Stimulated activated memory B cell treated with anti-CD40 and anti-IgM and Interleukin-4, amounts not matched to agents 10 μg/mL and 1 μg/mL and 100 μg/mL, for 72 hours (primary cell): ENCODE data around the gene ASPG.

Source experiments
- ATAC-seq: fragments of 150-1000 bp; cut with Tn5 transposase; 2 replicates; pipeline ENCODE4 v1.10.0; 2021
- H3K27ac Mint-ChIP-seq: one replicate; pipeline ENCODE4 v1.8.0; 2022; ENCODE audit warnings: mild to moderate bottlenecking, mixed read lengths
- H3K27me3 Mint-ChIP-seq: one replicate; pipeline ENCODE4 v1.8.0; 2022; ENCODE audit warnings: mixed read lengths
- H3K36me3 Mint-ChIP-seq: one replicate; pipeline ENCODE4 v1.8.0; 2022; ENCODE audit warnings: mixed read lengths
- H3K4me1 Mint-ChIP-seq: one replicate; pipeline ENCODE4 v1.8.0; 2022; ENCODE audit warnings: mixed read lengths
- H3K4me3 Mint-ChIP-seq: one replicate; pipeline ENCODE4 v1.8.0; 2022; ENCODE audit warnings: mild to moderate bottlenecking, moderate library complexity, mixed read lengths
- H3K9me3 Mint-ChIP-seq: one replicate; pipeline ENCODE4 v1.8.0; 2022; ENCODE audit warnings: mixed read lengths

ASPG gene

GRCh38 chr14:104105071-104105821, 19.7 kb downstream of the ASPG start:
- Mint-ChIP-seq H3K9me3 (no peaks in the 10 kb centered on the region), H3K4me1 (no peaks in the 10 kb centered on the region), H3K27me3 (peaks cover 9% of the 10 kb centered on the region), H3K4me3 (no peak overlapping the region), H3K27ac (no peak overlapping the region), H3K36me3 (no peaks in the 10 kb centered on the region)
- ATAC-seq: no peak

- no peaks in the 10 kb centered on the region for H3K4me1 Mint-ChIP-seq
- H3K4me3 Mint-ChIP-seq: no peak overlapping the region
- no peak for ATAC-seq
- no peaks in the 10 kb centered on the region for H3K9me3 Mint-ChIP-seq
- H3K27me3 Mint-ChIP-seq: peaks cover 9% of the 10 kb centered on the region
- no peaks in the 10 kb centered on the region for H3K36me3 Mint-ChIP-seq
- no peak overlapping the region for H3K27ac Mint-ChIP-seq
Measured at GRCh38 chr14:104105822-104106470, 20.4 kb downstream of the ASPG start.

- H3K27me3 Mint-ChIP-seq: peaks cover 9% of the 10 kb centered on the region
- no peak overlapping the region for H3K4me3 Mint-ChIP-seq
- no peak for ATAC-seq
- no peaks in the 10 kb centered on the region for H3K4me1 Mint-ChIP-seq
- no peak overlapping the region for H3K27ac Mint-ChIP-seq
- no peaks in the 10 kb centered on the region for H3K9me3 Mint-ChIP-seq
- no peaks in the 10 kb centered on the region for H3K36me3 Mint-ChIP-seq
Measured at GRCh38 chr14:104106471-104106991, 21.0 kb downstream of the ASPG start.

- Mint-ChIP-seq H3K27me3 (peaks cover 9% of the 10 kb centered on the region), H3K36me3 (no peaks in the 10 kb centered on the region), H3K27ac (no peak overlapping the region), H3K9me3 (no peaks in the 10 kb centered on the region), H3K4me1 (no peaks in the 10 kb centered on the region), H3K4me3 (no peak overlapping the region)
- ATAC-seq: no peak
Measured at GRCh38 chr14:104107101-104107581, 21.6 kb downstream of the ASPG start.

GRCh38 chr14:104107611-104108569, 22.4 kb downstream of the ASPG start:
- Mint-ChIP-seq H3K36me3 (no peaks in the 10 kb centered on the region), H3K27ac (no peak overlapping the region), H3K27me3 (peaks cover 13% of the 10 kb centered on the region), H3K4me3 (no peak overlapping the region), H3K4me1 (no peaks in the 10 kb centered on the region), H3K9me3 (no peaks in the 10 kb centered on the region)
- no peak for ATAC-seq

GRCh38 chr14:104108570-104109541, 23.4 kb downstream of the ASPG start:
- H3K9me3 Mint-ChIP-seq: no peaks in the 10 kb centered on the region
- H3K4me3 Mint-ChIP-seq: no peak overlapping the region
- H3K4me1 Mint-ChIP-seq: no peaks in the 10 kb centered on the region
- no peak for ATAC-seq
- H3K27ac Mint-ChIP-seq: no peak overlapping the region
- H3K36me3 Mint-ChIP-seq: no peaks in the 10 kb centered on the region
- peaks cover 18% of the 10 kb centered on the region for H3K27me3 Mint-ChIP-seq

GRCh38 chr14:104109731-104110361, 24.3 kb downstream of the ASPG start:
- Mint-ChIP-seq H3K4me3 (no peak overlapping the region), H3K27me3 (peaks cover 28% of the 10 kb centered on the region), H3K9me3 (no peaks in the 10 kb centered on the region), H3K36me3 (no peaks in the 10 kb centered on the region), H3K27ac (no peak overlapping the region), H3K4me1 (no peaks in the 10 kb centered on the region)
- ATAC-seq: no peak

GRCh38 chr14:104110491-104111209, 25.1 kb downstream of the ASPG start:
- no peak overlapping the region for H3K27ac Mint-ChIP-seq
- no peak for ATAC-seq
- H3K4me1 Mint-ChIP-seq: no peaks in the 10 kb centered on the region
- peaks cover 36% of the 10 kb centered on the region for H3K27me3 Mint-ChIP-seq
- H3K9me3 Mint-ChIP-seq: no peaks in the 10 kb centered on the region
- no peak overlapping the region for H3K4me3 Mint-ChIP-seq
- no peaks in the 10 kb centered on the region for H3K36me3 Mint-ChIP-seq

- no peak for ATAC-seq
- no peak overlapping the region for H3K27ac Mint-ChIP-seq
- H3K4me3 Mint-ChIP-seq: no peak overlapping the region
- no peaks in the 10 kb centered on the region for H3K36me3 Mint-ChIP-seq
- no peaks in the 10 kb centered on the region for H3K4me1 Mint-ChIP-seq
- H3K27me3 Mint-ChIP-seq: peaks cover 42% of the 10 kb centered on the region
- no peaks in the 10 kb centered on the region for H3K9me3 Mint-ChIP-seq
Measured at GRCh38 chr14:104111301-104112112, 26.0 kb downstream of the ASPG start.

GRCh38 chr14:104112113-104112505, 26.6 kb downstream of the ASPG start:
- Mint-ChIP-seq H3K9me3 (no peaks in the 10 kb centered on the region), H3K27me3 (peaks cover 42% of the 10 kb centered on the region), H3K4me1 (no peaks in the 10 kb centered on the region), H3K36me3 (no peaks in the 10 kb centered on the region), H3K4me3 (no peak overlapping the region), H3K27ac (no peak overlapping the region)
- no peak for ATAC-seq

- H3K27ac Mint-ChIP-seq: no peak overlapping the region
- H3K4me1 Mint-ChIP-seq: no peaks in the 10 kb centered on the region
- no peak overlapping the region for H3K4me3 Mint-ChIP-seq
- H3K27me3 Mint-ChIP-seq: peaks cover 46% of the 10 kb centered on the region
- no peak for ATAC-seq
- H3K36me3 Mint-ChIP-seq: no peaks in the 10 kb centered on the region
- no peaks in the 10 kb centered on the region for H3K9me3 Mint-ChIP-seq
Measured at GRCh38 chr14:104112609-104113571, 27.4 kb downstream of the ASPG start.
